HUES64 (cell line): ENCODE results near the gene AK6. TPM values are rescaled to one million over a fixed set of nuclear protein-coding genes. Genes with fewer than 3 reads are reported as not detected.

Source experiments
- H3K27ac ChIP-seq: 2 replicates; pipeline ENCODE4 v1.7.0; 2013; ENCODE audit warnings: low read depth, low read length, inconsistent platforms
- H3K27me3 ChIP-seq: 2 replicates; pipeline ENCODE4 v1.6.1; 2013; ENCODE audit warnings: mild to moderate bottlenecking, low read length; ENCODE audit not compliant: insufficient read depth
- H3K36me3 ChIP-seq: 2 replicates; pipeline ENCODE4 v1.6.1; 2013; ENCODE audit warnings: mild to moderate bottlenecking, low read length; ENCODE audit not compliant: insufficient read depth
- H3K4me1 ChIP-seq: 2 replicates; pipeline ENCODE4 v1.6.1; 2013; ENCODE audit warnings: mild to moderate bottlenecking, low read length, moderate library complexity; ENCODE audit not compliant: insufficient read depth
- H3K4me3 ChIP-seq: 2 replicates; pipeline ENCODE4 v1.5.1; 2013; ENCODE audit warnings: mild to moderate bottlenecking, low read length, moderate library complexity
- H3K9ac ChIP-seq: 2 replicates; pipeline ENCODE4 v1.6.1; 2013; ENCODE audit warnings: mild to moderate bottlenecking, low read depth, low read length
- H3K9me3 ChIP-seq: 2 replicates; pipeline ENCODE4 v1.6.1; 2013; ENCODE audit warnings: low read depth, low read length; ENCODE audit not compliant: insufficient read depth
- WGBS: fragments of 150-250, 120-280 bp; methylation state at CpG from one replicate; pipeline ENCODE4 v1.1.7; 2013; ENCODE audit warnings: missing lambda C conversion rate; 5-methylcytosine and 5-hydroxymethylcytosine counted together
- polyA plus RNA-seq, 2 experiments: library from polyadenylated mRNA; stranded (reverse); fragments of 50-300 nt; gene quantifications; one replicate each; pipeline ENCODE4 v1.2.3, GENCODE V29; 2013

AK6 gene
- polyA plus RNA-seq (2013, experiment 1 of 2) = 45.5 TPM
- polyA plus RNA-seq (2013, experiment 2 of 2) = 47.6 TPM

DNA sequence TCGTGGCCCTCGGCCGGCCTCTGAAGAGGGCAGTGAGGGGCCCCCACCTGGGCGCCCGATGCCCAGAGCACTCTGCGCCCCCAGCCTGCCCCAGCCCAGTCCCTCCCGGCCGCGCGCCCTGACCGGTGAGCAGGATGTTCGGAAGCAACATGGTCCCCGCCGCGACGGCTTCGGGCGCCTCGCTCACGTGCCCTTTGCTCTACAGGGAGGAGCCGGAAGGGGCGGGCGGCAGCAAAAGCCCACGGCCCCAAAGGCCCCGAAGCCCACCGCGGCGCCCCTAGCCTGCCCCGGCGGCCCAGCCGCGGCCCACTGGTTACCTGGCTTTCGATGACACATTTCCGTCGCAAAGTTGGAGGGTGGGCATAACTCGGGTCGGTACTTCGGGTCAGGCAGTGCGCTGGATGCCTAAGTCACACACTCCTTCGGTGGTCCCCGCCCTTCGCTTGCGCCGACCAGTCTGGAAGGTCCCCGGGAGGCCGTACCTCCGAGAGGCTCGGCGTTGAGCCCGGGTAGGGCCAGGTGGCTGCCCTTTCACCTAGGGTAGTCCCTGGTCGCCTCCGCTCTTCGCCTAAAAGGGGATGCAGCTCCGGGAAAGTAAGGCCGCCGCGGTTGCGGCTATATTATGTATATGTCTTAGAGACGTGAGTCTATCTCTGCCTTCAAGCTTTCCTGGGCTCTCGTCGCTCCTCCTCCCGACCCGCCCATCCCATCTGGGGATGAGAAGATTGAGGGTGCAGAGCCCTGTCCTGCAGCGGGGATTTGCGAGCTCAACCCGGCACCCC is at the start of gene AK6, which contains the start of the genes RAD17 and TAF9:
Gene AK6, minus strand, starts transcription at position 181 of the 782 bp plus-strand sequence. Its CDS starts 30 bp downstream, at position 151.
Gene RAD17, plus strand, starts transcription at position 479 of the 782 bp plus-strand sequence. CDS start 2,391 bp downstream, outside the sequence.
Gene TAF9, minus strand, starts transcription at position 181 of the 782 bp plus-strand sequence. CDS start 3,783 bp downstream, outside the sequence.
- Histone ChIP-seq H3K36me3 (peaks cover 39% of the 10 kb centered on the region), H3K27me3 (no peaks in the 10 kb centered on the region), H3K9ac (peak within 1 kb of the TSS; percentile 98), H3K4me3 (peak within 1 kb of the TSS; percentile 74), H3K27ac (peak within 1 kb of the TSS; percentile 94), H3K9me3 (no peaks in the 10 kb centered on the region), H3K4me1 (peaks cover 14% of the 10 kb centered on the region; the same call in 1 of the 2 replicates)
- WGBS = under 1% methylated on average over 64 of the region's 66 CpGs

DNA sequence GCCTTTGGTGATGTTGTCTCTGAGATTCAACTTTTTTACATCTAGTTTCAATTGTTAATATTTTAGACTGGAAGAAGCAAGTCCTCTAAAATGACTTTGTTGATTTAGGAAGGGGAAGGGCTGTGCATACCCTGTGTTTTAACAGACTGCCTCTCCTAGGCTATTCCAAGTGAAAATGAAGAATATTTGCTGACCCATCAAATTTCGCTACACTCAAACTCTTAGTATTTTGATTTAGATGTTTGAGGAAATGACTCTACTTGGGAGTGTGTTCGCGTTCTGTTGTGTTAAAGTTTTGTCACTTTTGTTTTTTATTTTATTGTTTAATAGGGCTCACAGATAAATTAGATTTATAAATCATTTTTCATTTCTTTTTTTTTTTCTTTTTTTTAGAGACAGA is 49.2 kb upstream of the AK6 start:
- no peak overlapping the region for H3K4me3 ChIP-seq
- H3K27ac ChIP-seq = no peak overlapping the region
- WGBS = no CpG with 5 or more reads among the region's 3 CpGs
- peaks cover 28% of the 10 kb centered on the region for H3K36me3 ChIP-seq
- H3K9ac ChIP-seq = no peak overlapping the region
- H3K4me1 ChIP-seq = peaks cover 15% of the 10 kb centered on the region
- H3K9me3 ChIP-seq = 0 out of 2 replicates have a peak, but pooled peaks cover 3% of the 10 kb centered on the region
- H3K27me3 ChIP-seq = peaks cover 9% of the 10 kb centered on the region; the same call in 1 of the 2 replicates

DNA sequence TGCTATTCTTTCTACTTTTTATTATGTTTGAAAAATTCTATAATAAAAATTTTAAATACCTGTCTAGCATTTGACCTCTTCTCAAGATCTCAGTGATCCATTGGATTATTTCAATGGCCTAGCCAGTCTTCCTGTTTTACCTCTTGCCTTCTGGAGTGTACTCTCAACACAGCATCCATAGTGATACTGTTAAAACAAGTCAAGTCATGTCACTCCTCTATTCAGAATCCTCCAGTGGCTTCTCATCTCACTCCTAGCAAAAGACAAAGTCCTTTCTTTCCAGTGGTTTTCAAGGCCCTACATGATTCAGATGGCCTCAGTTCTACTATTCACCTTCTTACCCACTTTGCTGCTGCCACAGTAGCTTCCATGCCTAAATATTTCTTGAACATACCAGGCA is 47.4 kb upstream of the AK6 start:
- H3K27me3 ChIP-seq = peaks cover 9% of the 10 kb centered on the region; the same call in 1 of the 2 replicates
- no peak overlapping the region for H3K27ac ChIP-seq
- peak overlapping the region; percentile 91 for H3K4me3 ChIP-seq
- no peak overlapping the region for H3K9ac ChIP-seq
- peaks cover 37% of the 10 kb centered on the region for H3K36me3 ChIP-seq
- 0 out of 2 replicates have a peak, but pooled peaks cover 3% of the 10 kb centered on the region for H3K9me3 ChIP-seq
- peaks cover 15% of the 10 kb centered on the region for H3K4me1 ChIP-seq

DNA sequence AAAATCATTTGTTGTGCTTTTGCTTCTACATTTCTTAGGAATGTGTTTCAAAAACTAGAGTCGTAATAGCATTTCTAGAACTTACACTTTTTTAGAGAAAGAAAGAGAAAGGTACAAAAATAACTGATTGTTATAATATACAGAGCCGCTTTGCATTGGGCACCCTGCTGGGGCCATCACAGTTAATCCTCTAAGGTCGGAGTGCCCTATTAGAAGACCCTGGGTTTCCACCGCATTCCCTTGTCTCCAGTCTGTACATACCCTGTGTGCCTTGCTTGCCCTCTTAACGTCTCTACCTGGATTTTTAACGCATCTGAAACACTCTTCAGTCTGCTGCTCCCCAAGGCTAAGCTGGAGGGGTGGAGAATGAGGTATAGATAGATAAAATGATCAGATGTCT is 46.9 kb upstream of the AK6 start:
- peaks cover 15% of the 10 kb centered on the region for H3K4me1 ChIP-seq
- 0 out of 2 replicates have a peak, but pooled peaks cover 1% of the 10 kb centered on the region for H3K9me3 ChIP-seq
- 29% methylated on average over 6 of the region's 6 CpGs for WGBS
- peak overlapping the region; percentile 91 for H3K4me3 ChIP-seq
- H3K27ac ChIP-seq = no peak overlapping the region
- H3K27me3 ChIP-seq = peaks cover 9% of the 10 kb centered on the region; the same call in 1 of the 2 replicates
- H3K9ac ChIP-seq = peak overlapping the region; percentile 92
- H3K36me3 ChIP-seq = peaks cover 42% of the 10 kb centered on the region

DNA sequence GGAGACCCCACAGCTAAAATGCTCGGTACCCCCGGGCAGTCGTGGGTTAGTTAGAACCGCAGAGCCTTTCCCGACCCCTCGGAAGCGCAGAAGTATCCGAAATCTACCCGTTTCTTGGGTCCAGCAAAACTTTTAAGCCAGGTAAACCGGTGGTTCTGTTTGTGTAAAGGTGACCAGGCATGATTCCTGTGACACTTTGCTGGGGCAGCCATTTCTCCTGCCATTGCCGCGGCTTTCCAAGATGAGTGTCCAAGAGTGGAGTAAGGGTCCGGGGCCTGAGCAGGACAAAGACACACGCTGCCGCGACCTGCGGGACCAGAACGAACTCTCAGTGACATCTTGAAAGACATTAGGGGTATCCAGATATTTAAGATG is 46.3 kb upstream of the AK6 start:
- WGBS = under 1% methylated on average over 18 of the region's 18 CpGs
- Histone ChIP-seq H3K4me3 (peak overlapping the region; percentile 91), H3K9ac (peak overlapping the region; percentile 92)

DNA sequence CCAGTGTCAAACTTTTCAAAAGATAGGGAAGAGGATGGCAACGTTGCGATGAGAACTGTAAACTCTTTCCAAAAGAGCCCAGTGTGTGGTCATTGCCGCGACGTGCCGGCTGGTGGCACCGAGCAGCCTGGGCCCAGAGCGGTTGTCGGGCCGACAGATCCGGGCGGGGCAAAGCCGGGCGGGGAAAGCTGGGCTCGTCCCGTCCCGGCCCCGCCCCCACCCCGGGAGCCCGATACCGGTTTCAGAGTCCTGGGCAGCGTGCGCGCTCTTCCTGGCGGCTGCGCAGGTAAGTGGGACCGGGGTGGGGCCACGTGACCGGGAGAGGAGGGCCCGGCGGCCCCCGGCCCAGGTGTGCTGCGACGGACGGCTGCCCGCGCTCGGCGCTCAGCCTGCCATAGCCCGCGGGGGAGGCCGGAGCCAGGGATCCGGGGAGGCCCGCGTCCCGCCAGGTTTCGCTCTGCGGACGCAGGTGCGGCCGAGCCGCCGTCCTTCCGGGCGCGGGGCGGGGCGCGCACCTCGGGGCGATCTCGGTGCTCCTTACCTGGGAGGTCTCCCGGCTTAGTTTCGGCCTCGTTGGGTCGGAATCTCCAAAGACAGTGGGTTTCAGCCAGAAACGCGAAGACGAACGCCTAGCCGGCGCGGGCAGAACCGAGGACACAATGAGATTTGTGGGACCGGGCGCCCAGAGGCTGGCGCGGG is 45.7 kb upstream of the AK6 start, which contains the start of gene MARVELD2:
Gene MARVELD2, plus strand, starts transcription at position 232 of the 699 bp plus-strand sequence. CDS start 4,270 bp downstream, outside the sequence.
- Histone ChIP-seq H3K9me3 (no peaks in the 10 kb centered on the region), H3K27ac (peak within 1 kb of the TSS; percentile 90), H3K4me3 (peak within 1 kb of the TSS; percentile 91), H3K4me1 (peaks cover 15% of the 10 kb centered on the region), H3K9ac (peak within 1 kb of the TSS; percentile 92), H3K27me3 (peaks cover 9% of the 10 kb centered on the region; the same call in 1 of the 2 replicates), H3K36me3 (peaks cover 39% of the 10 kb centered on the region)
- under 1% methylated on average over 78 of the region's 78 CpGs for WGBS

More for the DNA sequence above, 46.3 kb upstream of the AK6 start:
- Histone ChIP-seq H3K27me3 (peaks cover 9% of the 10 kb centered on the region; the same call in 1 of the 2 replicates), H3K4me1 (peaks cover 15% of the 10 kb centered on the region), H3K36me3 (peaks cover 39% of the 10 kb centered on the region), H3K27ac (peak overlapping the region; percentile 90), H3K9me3 (no peaks in the 10 kb centered on the region)

DNA sequence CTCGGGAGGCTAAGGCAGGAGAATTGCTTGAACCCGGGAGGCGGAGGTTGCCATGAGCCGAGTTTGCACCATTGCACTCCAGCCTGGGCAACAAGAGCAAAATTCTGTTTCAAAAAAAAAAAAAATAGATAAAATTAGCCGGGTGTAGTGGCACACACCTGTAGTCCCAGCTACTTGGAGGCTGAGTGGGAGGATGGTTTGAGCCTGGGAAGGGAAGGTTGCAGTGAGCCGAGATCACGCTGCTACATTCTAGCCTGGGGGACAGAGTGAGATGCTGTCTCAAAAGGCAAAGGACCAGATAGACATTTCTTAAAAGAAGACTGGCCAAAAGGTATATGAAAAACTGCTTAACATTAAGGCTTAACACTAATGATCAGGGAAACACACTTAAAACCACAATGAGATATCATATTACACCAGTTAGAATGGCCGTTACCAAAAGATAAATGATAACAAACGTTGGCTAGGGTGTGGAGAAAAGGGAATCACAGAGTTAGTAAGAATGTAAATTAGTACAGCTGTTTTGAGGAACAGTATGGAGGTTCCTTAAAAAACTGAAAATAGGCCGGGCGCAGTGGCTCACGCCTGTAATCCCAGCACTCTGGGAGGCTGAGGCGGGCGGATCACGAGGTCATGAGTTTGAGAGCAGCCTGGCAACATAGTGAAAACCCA is 35.5 kb upstream of the AK6 start:
- Histone ChIP-seq H3K9me3 (no peaks in the 10 kb centered on the region), H3K4me1 (no peaks in the 10 kb centered on the region), H3K36me3 (peaks cover 60% of the 10 kb centered on the region), H3K27ac (no peak overlapping the region), H3K4me3 (no peak overlapping the region), H3K9ac (no peak overlapping the region), H3K27me3 (no peaks in the 10 kb centered on the region)
- 94% methylated on average over 15 of the region's 15 CpGs for WGBS

DNA sequence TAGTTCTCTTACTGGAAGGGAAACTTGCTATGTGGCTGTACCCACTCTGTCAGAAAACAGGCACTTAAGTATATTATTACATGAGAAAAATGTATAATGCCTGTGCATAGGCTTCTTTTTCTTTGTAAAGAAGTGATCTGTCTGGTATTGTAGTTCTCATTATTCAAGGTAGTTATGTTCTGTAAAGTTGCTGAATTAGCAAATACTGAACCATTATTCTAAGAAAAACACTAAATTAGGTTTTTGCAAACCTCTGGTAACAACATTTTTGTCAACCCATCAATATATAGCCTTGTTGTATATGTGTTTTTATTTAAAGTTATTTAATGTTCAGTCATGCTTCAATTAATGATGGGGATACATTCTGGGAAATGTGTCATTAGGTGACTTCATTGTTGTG is 9.1 kb upstream of the AK6 start:
- Histone ChIP-seq H3K27ac (no peak overlapping the region), H3K9me3 (no peaks in the 10 kb centered on the region), H3K4me1 (no peaks in the 10 kb centered on the region), H3K4me3 (no peak overlapping the region), H3K9ac (no peak overlapping the region), H3K36me3 (peaks cover 90% of the 10 kb centered on the region), H3K27me3 (no peaks in the 10 kb centered on the region)

DNA sequence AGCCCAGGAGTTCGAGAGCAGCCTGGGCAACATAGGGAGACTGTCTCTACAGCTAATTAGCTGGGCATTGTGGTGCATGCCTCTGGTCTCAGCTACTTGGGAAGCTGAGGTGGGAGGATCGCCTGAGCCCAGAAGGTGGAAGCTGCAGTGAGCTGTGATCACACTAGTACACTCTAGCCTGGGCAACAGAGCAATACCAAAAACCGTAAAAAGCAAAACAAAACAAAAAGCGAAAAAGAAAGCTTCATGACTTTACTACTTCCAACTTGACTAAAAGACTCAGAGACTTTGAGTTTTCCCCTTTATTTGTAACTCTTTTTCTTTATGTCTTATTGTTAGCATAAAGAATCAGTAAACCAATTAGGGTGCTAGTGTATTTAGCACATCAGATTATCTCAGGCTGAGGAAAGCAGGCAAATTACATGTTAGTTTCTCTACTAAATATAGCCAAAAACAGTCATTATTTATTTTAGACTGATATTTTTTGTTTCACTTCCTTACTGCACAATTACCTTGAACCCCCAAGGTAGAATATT is 5.7 kb upstream of the AK6 start:
- Histone ChIP-seq H3K9me3 (no peaks in the 10 kb centered on the region), H3K4me3 (no peak overlapping the region), H3K9ac (no peak overlapping the region), H3K27ac (no peak overlapping the region), H3K4me1 (peaks cover 7% of the 10 kb centered on the region; the same call in 1 of the 2 replicates), H3K36me3 (peaks cover 64% of the 10 kb centered on the region), H3K27me3 (no peaks in the 10 kb centered on the region)
- WGBS = 97% methylated on average over 4 of the region's 4 CpGs

DNA sequence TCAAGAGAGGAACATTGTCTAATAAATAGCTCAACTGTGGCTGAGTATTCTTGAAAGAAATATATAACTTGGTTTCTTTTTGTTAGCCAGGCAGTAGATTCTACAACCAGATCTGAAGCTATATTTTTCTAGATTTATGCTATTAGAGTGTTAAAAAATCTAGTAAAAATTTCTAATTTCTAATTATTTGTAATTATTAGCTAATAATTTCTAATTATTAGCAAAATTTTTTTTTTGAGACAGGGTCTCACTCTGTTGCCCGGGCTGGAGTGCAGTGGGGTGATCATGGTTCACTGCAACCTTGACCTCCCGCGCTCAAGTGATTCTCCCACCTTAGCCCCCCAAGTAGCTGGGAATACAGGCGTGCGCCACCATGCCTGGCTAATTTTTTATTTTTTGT is 3.1 kb upstream of the AK6 start:
- peaks cover 40% of the 10 kb centered on the region for H3K36me3 ChIP-seq

More for the DNA sequence above, 3.1 kb upstream of the AK6 start:
- Histone ChIP-seq H3K9ac (no peak overlapping the region), H3K4me1 (peaks cover 14% of the 10 kb centered on the region; the same call in 1 of the 2 replicates), H3K27ac (no peak overlapping the region), H3K27me3 (no peaks in the 10 kb centered on the region), H3K4me3 (no peak overlapping the region), H3K9me3 (no peaks in the 10 kb centered on the region)
- 99% methylated on average over 5 of the region's 5 CpGs for WGBS
